Nephron (organoid): ENCODE results near the gene GFI1.

Experiments used
- H3K27ac Mint-ChIP-seq, 3 experiments: 2 replicates each; pipeline ENCODE4 v1.8.0; 2020; ENCODE audit warnings: mixed read lengths in 3 of 3, mild to moderate bottlenecking in 2 of 3, moderate library complexity in 1 of 3
- H3K27me3 Mint-ChIP-seq: 2 replicates; pipeline ENCODE4 v1.8.0; 2021; ENCODE audit warnings: low read depth, mild to moderate bottlenecking, moderate library complexity, mixed read lengths
- H3K36me3 Mint-ChIP-seq: 2 replicates; pipeline ENCODE4 v1.8.0; 2020; ENCODE audit warnings: low read depth, mixed read lengths
- H3K4me1 Mint-ChIP-seq: 2 replicates; pipeline ENCODE4 v1.8.0; 2020; ENCODE audit warnings: mixed read lengths
- H3K4me3 Mint-ChIP-seq, 3 experiments: 2 replicates each; pipeline ENCODE4 v1.8.0; 2020; ENCODE audit warnings: mild to moderate bottlenecking in 3 of 3, mixed read lengths in 3 of 3, moderate library complexity in 2 of 3
- H3K9me3 Mint-ChIP-seq: 2 replicates; pipeline ENCODE4 v1.8.0; 2020; ENCODE audit warnings: mixed read lengths
- CTCF ChIP-seq, 3 experiments: fragments of 200-600 bp; sonication (generic); IDR thresholded peaks; one replicate each; pipeline ENCODE4 v1.5.0; 2021; ENCODE audit warnings: antibody characterized with exemption in 3 of 3; ENCODE audit not compliant: unreplicated experiment in 3 of 3

GFI1 gene

DNA sequence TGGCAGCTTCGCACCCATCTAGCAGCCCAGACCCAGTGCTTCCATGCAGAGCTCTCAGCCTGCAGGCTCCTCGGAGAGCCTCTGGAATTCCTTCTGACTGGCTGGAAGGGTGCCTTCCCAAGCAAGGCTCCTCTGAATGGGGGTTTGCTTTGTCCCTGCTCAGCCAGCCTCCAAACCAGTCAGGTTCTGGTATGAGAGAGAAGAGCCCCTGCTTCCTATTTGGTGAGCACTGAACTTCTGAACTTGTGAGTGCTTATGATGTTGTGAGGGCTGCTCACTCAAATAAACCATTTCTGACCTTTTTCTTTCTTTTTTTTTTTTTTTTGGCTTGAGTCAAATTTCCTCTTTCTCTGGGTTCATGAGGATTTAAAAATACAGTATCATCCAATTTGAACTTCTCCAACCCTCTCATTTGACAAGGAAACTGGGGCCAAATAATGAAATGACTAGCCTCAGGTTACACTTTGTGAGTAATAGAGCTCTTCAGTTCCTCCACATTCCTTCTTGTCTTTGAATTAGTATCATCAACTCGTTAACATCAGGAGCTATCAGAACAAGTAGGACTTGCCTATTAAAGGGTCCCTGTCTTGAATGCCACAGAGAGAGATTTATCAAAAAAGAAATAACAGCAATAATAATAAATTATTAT, 39.6 kb downstream of the GFI1 start:
- Mint-ChIP-seq H3K36me3 (no peaks in the 10 kb centered on the region), H3K4me3 (no peak overlapping the region), H3K4me1 (no peaks in the 10 kb centered on the region), H3K9me3 (peaks cover 6% of the 10 kb centered on the region), H3K27ac (no peak overlapping the region), H3K27me3 (no peaks in the 10 kb centered on the region)
- no peak for TF ChIP-seq CTCF (IDR thresholded peaks at IDR 0.05; ENCODE audit: unreplicated experiment in 3 of 3)

- H3K9me3 Mint-ChIP-seq = peaks cover 6% of the 10 kb centered on the region
- H3K27me3 Mint-ChIP-seq = no peaks in the 10 kb centered on the region
- no peaks in the 10 kb centered on the region for H3K4me1 Mint-ChIP-seq
- no peak for TF ChIP-seq CTCF (IDR thresholded peaks at IDR 0.05; ENCODE audit: unreplicated experiment in 3 of 3)
- no peak overlapping the region for H3K4me3 Mint-ChIP-seq
- H3K36me3 Mint-ChIP-seq = no peaks in the 10 kb centered on the region
- no peak overlapping the region for H3K27ac Mint-ChIP-seq
These were observed 40.2 kb downstream of the GFI1 start for GRCh38 chr1:92446546-92446945.

DNA sequence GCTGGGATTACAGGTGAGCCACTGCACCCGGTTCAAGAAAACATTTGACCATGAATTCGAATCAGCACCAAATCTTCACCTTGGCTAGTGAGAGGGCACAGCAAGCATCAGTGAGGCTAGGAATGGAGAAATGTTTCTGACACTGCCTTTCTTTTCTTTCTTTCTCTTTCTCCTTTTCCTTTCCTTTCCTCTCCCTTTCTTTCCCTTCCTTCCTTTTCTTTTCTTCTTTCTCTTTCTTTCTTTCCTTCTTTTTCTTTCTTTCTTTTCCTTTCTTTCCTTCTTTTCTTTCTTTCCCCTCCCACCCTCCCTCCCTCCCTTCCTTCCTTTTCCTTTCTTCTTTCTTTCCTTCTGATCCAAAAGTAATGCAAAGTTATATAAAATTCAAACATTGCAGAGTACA, 40.9 kb downstream of the GFI1 start:
- H3K9me3 Mint-ChIP-seq = peaks cover 4% of the 10 kb centered on the region
- no peak overlapping the region for H3K27ac Mint-ChIP-seq
- H3K27me3 Mint-ChIP-seq = no peaks in the 10 kb centered on the region
- no peak overlapping the region for H3K4me3 Mint-ChIP-seq
- TF ChIP-seq CTCF (IDR thresholded peaks at IDR 0.05; ENCODE audit: unreplicated experiment in 3 of 3) = no peak
- no peaks in the 10 kb centered on the region for H3K36me3 Mint-ChIP-seq
- no peaks in the 10 kb centered on the region for H3K4me1 Mint-ChIP-seq

GRCh38 chr1:92444351-92444750, 42.4 kb downstream of the GFI1 start:
- no peaks in the 10 kb centered on the region for H3K36me3 Mint-ChIP-seq
- H3K4me1 Mint-ChIP-seq = no peaks in the 10 kb centered on the region
- no peak for TF ChIP-seq CTCF (IDR thresholded peaks at IDR 0.05; ENCODE audit: unreplicated experiment in 3 of 3)
- no peak overlapping the region for H3K4me3 Mint-ChIP-seq
- H3K27ac Mint-ChIP-seq = no peak overlapping the region
- H3K27me3 Mint-ChIP-seq = no peaks in the 10 kb centered on the region
- H3K9me3 Mint-ChIP-seq = no peaks in the 10 kb centered on the region

DNA sequence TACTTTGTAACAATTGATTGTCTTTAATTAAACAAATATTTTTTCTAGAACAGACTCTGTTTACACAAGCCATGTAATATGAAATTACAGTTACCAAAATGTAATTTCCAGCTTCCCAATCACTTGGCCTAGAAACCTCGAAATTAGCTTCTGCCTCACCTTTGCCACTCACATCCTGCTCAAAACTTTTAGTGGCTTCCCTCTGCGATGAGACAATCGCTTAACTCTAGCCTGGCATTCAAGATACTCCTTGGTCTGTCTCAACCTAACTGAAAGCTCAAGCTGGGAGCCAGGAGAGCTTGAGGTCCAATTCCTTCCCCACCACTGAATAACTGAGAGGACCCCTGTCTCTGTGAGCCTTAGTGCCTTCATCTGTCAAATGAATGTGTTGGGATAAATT, 42.8 kb downstream of the GFI1 start:
- no peaks in the 10 kb centered on the region for H3K27me3 Mint-ChIP-seq
- no peaks in the 10 kb centered on the region for H3K9me3 Mint-ChIP-seq
- no peak overlapping the region for H3K4me3 Mint-ChIP-seq
- no peak for TF ChIP-seq CTCF (IDR thresholded peaks at IDR 0.05; ENCODE audit: unreplicated experiment in 3 of 3)
- H3K4me1 Mint-ChIP-seq = no peaks in the 10 kb centered on the region
- no peak overlapping the region for H3K27ac Mint-ChIP-seq
- H3K36me3 Mint-ChIP-seq = no peaks in the 10 kb centered on the region

DNA sequence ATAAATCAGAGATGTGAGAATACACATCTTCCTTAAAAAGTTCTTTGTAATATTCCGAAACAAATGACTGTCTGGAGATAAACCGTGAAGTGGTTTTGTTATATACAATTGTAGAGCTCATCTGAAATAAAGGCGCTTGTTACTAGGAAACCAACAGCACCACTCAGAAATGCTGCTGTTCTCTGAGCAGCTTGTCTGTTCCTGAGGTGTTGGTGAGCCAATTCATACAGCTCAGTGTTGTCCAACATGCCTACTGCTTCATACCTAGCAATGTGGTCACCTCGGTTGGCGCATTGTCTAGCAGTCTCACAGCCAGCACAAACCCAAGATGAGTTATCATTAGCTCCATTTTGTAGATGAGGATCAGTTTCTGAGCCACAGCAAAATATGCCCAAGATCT, 44.4 kb downstream of the GFI1 start:
- Mint-ChIP-seq H3K36me3 (no peaks in the 10 kb centered on the region), H3K27me3 (no peaks in the 10 kb centered on the region), H3K4me1 (no peaks in the 10 kb centered on the region), H3K27ac (no peak overlapping the region), H3K9me3 (no peaks in the 10 kb centered on the region), H3K4me3 (no peak overlapping the region)
- no peak for TF ChIP-seq CTCF (IDR thresholded peaks at IDR 0.05; ENCODE audit: unreplicated experiment in 3 of 3)
